Smooth muscle cell (in vitro differentiated cells): ENCODE data around the gene DISP1. TPM values are rescaled to one million over a fixed set of nuclear protein-coding genes. Genes with fewer than 3 reads are reported as not detected.

Source experiments
- DNase-seq: peaks from one replicate; lab custom pipeline; 2025; ENCODE audit not compliant: unreplicated experiment; lab: John Stamatoyannopoulos, UW
- H2AFZ ChIP-seq: fragments of 200-600 bp; sonication (generic); 2 replicates; pipeline ENCODE4 v1.6.0; 2016; ENCODE audit warnings: antibody characterized with exemption, low read depth, mild to moderate bottlenecking
- H3F3A ChIP-seq: fragments of 200-600 bp; sonication (generic); 2 replicates; pipeline ENCODE4 v1.6.0; 2017; ENCODE audit warnings: antibody characterized with exemption, low read depth
- H3K27ac ChIP-seq: fragments of 200-600 bp; sonication (generic); 2 replicates; pipeline ENCODE4 v1.5.1; 2016; ENCODE audit warnings: low read depth, mild to moderate bottlenecking
- H3K27me3 ChIP-seq: fragments of 200-600 bp; sonication (generic); 2 replicates; pipeline ENCODE4 v1.6.1; 2016; ENCODE audit warnings: low read depth, mild to moderate bottlenecking
- H3K36me3 ChIP-seq: fragments of 200-600 bp; sonication (generic); 2 replicates; pipeline ENCODE4 v1.5.1; 2016; ENCODE audit warnings: low read depth
- H3K4me1 ChIP-seq: fragments of 200-600 bp; sonication (generic); 2 replicates; pipeline ENCODE4 v1.5.1; 2016; ENCODE audit warnings: low read depth
- H3K4me2 ChIP-seq: fragments of 200-600 bp; sonication (generic); 2 replicates; pipeline ENCODE4 v1.6.0; 2016; ENCODE audit warnings: mild to moderate bottlenecking
- H3K4me3 ChIP-seq: fragments of 200-600 bp; sonication (generic); 2 replicates; pipeline ENCODE4 v1.5.1; 2016; ENCODE audit warnings: mild to moderate bottlenecking
- H3K79me2 ChIP-seq: fragments of 200-600 bp; sonication (generic); 2 replicates; pipeline ENCODE4 v1.6.0; 2016; ENCODE audit warnings: low read depth, mild to moderate bottlenecking
- H3K9ac ChIP-seq: fragments of 200-600 bp; sonication (generic); 2 replicates; pipeline ENCODE4 v1.6.0; 2016; ENCODE audit warnings: low read depth
- H3K9me3 ChIP-seq: fragments of 200-600 bp; sonication (generic); replicated peaks from 2 replicates; pipeline ENCODE4 v1.5.1; 2016; ENCODE audit warnings: low read depth
- H4K20me1 ChIP-seq: fragments of 200-600 bp; sonication (generic); 2 replicates; pipeline ENCODE4 v1.6.0; 2016; ENCODE audit warnings: low read depth
- WGBS: methylation state at CpG from one replicate; pipeline ENCODE4 v1.1.7; 2016; ENCODE audit warnings: low lambda C conversion rate; 5-methylcytosine and 5-hydroxymethylcytosine counted together
- polyA plus RNA-seq: library from polyadenylated mRNA; unstranded; fragments of >200 nt; fragmentation: Nextera tagmentation; extraction: Ambion mirVana; gene quantifications from 2 replicates; pipeline ENCODE4 v1.2.1, GENCODE V29; 2016
- total RNA-seq: library from RNA; depleted of rRNA; stranded (reverse); fragments of >200 nt; gene quantifications from 2 replicates; pipeline ENCODE4 v1.2.3, GENCODE V29; 2014
- TF ChIP-seq, protein P1 (sequence below): fragments of 200-600 bp; sonication (generic); IDR thresholded peaks from 2 replicates; pipeline ENCODE4 v1.5.1; 2017; ENCODE audit warnings: borderline replicate concordance, mild to moderate bottlenecking, antibody characterized with exemption; ENCODE audit not compliant: insufficient read depth, poor library complexity, severe bottlenecking

DISP1 gene
- total and polyA plus RNA-seq, 2 experiments from 2014 or later, result 5.6 to 8.4 TPM

DNA sequence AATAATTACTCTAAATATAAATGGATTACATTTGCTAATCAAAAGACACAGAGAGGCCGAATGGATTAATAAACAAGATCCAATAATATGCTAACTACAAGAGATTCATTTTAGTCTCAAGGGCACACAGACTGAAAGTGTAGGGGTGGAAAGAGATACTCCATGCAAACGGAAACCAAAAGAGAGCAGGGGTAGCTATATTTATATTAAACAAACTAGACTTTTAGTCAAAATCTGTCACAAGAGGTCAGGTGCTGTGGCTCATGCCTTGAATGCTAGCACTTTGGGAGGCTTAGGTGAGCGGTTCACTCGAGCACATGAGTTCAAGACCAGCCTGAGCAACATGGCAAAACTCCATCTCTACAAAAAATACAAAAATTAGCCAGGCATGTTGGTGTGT, 33.6 kb upstream of the DISP1 start:
- 92% methylated on average over 4 of the region's 4 CpGs for WGBS
- H3K36me3 ChIP-seq, result no peaks in the 10 kb centered on the region

GRCh38 chr1:222783051-222783450, 31.8 kb upstream of the DISP1 start:
- Histone ChIP-seq H3K4me1 (no peaks in the 10 kb centered on the region), H3K27ac (no peak overlapping the region), H2AFZ (no peak overlapping the region), H3K4me3 (no peak overlapping the region), H3K79me2 (no peaks in the 10 kb centered on the region), H3K9ac (no peak overlapping the region), H3K27me3 (peaks cover 5% of the 10 kb centered on the region), H3K9me3 (no peaks in the 10 kb centered on the region), H4K20me1 (no peaks in the 10 kb centered on the region), H3K4me2 (no peak overlapping the region), H3K36me3 (no peaks in the 10 kb centered on the region), H3F3A (no peaks in the 10 kb centered on the region)
- no peak for DNase-seq
- TF ChIP-seq, protein P1, sequence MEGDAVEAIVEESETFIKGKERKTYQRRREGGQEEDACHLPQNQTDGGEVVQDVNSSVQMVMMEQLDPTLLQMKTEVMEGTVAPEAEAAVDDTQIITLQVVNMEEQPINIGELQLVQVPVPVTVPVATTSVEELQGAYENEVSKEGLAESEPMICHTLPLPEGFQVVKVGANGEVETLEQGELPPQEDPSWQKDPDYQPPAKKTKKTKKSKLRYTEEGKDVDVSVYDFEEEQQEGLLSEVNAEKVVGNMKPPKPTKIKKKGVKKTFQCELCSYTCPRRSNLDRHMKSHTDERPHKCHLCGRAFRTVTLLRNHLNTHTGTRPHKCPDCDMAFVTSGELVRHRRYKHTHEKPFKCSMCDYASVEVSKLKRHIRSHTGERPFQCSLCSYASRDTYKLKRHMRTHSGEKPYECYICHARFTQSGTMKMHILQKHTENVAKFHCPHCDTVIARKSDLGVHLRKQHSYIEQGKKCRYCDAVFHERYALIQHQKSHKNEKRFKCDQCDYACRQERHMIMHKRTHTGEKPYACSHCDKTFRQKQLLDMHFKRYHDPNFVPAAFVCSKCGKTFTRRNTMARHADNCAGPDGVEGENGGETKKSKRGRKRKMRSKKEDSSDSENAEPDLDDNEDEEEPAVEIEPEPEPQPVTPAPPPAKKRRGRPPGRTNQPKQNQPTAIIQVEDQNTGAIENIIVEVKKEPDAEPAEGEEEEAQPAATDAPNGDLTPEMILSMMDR, result no peak

More for the DNA sequence above, 33.6 kb upstream of the DISP1 start:
- Histone ChIP-seq H2AFZ (no peak overlapping the region), H3K9ac (no peak overlapping the region), H3K9me3 (no peaks in the 10 kb centered on the region), H3F3A (no peaks in the 10 kb centered on the region), H3K79me2 (no peaks in the 10 kb centered on the region), H3K27ac (no peak overlapping the region), H3K4me2 (no peak overlapping the region), H4K20me1 (no peaks in the 10 kb centered on the region), H3K27me3 (peaks cover 10% of the 10 kb centered on the region), H3K4me1 (no peaks in the 10 kb centered on the region), H3K4me3 (no peak overlapping the region)
- TF ChIP-seq, protein P1, result no peak
- DNase-seq, result no peak

DNA sequence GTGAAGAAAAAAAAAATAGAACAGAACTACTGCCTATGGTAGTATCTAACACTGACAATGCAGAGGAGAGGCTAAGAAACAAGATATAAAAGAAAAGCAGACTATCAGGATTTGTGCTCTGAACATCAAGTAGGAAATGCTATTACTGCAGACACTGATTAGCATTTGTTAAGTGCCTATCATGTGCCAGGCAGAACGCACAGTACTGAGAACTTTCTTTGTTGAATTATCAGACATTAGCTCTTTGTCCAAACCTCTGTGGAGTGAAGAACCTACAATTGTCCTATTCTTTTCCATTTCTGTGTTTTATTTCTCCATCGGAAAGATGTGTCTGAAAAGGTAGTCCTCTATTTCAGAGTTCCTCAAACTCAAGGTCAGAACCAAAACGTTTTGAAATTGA, 30.5 kb upstream of the DISP1 start:
- TF ChIP-seq, protein P1, result no peak
- no peak overlapping the region for H3K4me3 ChIP-seq
- H3K4me2 ChIP-seq, result no peak overlapping the region
- DNase-seq, result no peak
- H4K20me1 ChIP-seq, result no peaks in the 10 kb centered on the region
- H3K27me3 ChIP-seq, result peaks cover 5% of the 10 kb centered on the region
- H3K27ac ChIP-seq, result no peak overlapping the region
- H2AFZ ChIP-seq, result no peak overlapping the region
- H3K36me3 ChIP-seq, result no peaks in the 10 kb centered on the region
- WGBS, result 58% methylated on average over 3 of the region's 3 CpGs
- no peaks in the 10 kb centered on the region for H3F3A ChIP-seq
- no peak overlapping the region for H3K9ac ChIP-seq
- no peaks in the 10 kb centered on the region for H3K79me2 ChIP-seq
- no peaks in the 10 kb centered on the region for H3K4me1 ChIP-seq
- no peaks in the 10 kb centered on the region for H3K9me3 ChIP-seq

DNA sequence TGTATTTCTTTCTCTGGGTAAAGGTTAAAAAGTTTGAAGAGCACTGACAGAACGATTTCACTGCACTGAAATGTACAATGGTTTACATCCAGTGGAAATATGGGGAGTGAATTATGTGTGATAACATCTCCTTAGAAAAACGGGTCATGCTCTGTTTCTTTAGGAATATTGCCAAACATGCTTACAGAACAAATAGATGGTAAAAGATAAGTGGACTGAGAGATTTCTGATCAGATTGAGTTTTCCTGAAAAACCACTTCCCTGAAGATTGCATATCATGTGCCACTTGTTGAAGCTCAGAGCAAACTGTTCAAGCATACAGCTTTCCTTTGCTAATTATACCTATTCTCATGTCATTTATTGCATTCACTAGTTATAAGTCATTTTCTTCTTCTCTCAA, 29.9 kb upstream of the DISP1 start:
- TF ChIP-seq, protein P1, result no peak
- no peak for DNase-seq
- H3K4me2 ChIP-seq, result no peak overlapping the region
- no peak overlapping the region for H3K9ac ChIP-seq
- peaks cover 5% of the 10 kb centered on the region for H3K27me3 ChIP-seq
- H3F3A ChIP-seq, result no peaks in the 10 kb centered on the region
- H3K4me3 ChIP-seq, result no peak overlapping the region
- WGBS, result 58% methylated on average over 2 of the region's 2 CpGs
- H3K79me2 ChIP-seq, result no peaks in the 10 kb centered on the region
- no peaks in the 10 kb centered on the region for H4K20me1 ChIP-seq
- H3K9me3 ChIP-seq, result no peaks in the 10 kb centered on the region
- no peak overlapping the region for H3K27ac ChIP-seq
- no peak overlapping the region for H2AFZ ChIP-seq
- no peaks in the 10 kb centered on the region for H3K4me1 ChIP-seq
- no peaks in the 10 kb centered on the region for H3K36me3 ChIP-seq
